Trophoblast cell (in vitro differentiated cells and primary cell): ENCODE data around the gene KRT3.
A peak's percentile ranks its signal among the peaks of the same experiment; 100 is the strongest.

ENCODE experiments used
- DNase-seq, 2 donors: peaks; one replicate each; pipeline ENCODE4 v3.0.0-alpha.2; 2016
- H2AFZ ChIP-seq: 2 replicates; pipeline ENCODE4 v1.6.1; 2013; ENCODE audit warnings: low read length, moderate library complexity, mild to moderate bottlenecking; ENCODE audit not compliant: insufficient read depth, poor library complexity
- H2AK5ac ChIP-seq: 2 replicates; pipeline ENCODE4 v1.6.1; 2013; ENCODE audit warnings: mild to moderate bottlenecking, low read length
- H2BK120ac ChIP-seq: 2 replicates; pipeline ENCODE4 v1.6.1; 2013; ENCODE audit warnings: low read length, mild to moderate bottlenecking, moderate library complexity; ENCODE audit not compliant: insufficient read depth, poor library complexity
- H2BK12ac ChIP-seq: 2 replicates; pipeline ENCODE4 v1.6.1; 2013; ENCODE audit warnings: mild to moderate bottlenecking, low read length, moderate library complexity
- H2BK5ac ChIP-seq: 2 replicates; pipeline ENCODE4 v1.6.1; 2013; ENCODE audit warnings: low read length, low read depth, moderate library complexity, mild to moderate bottlenecking; ENCODE audit not compliant: poor library complexity
- H3K14ac ChIP-seq: 2 replicates; pipeline ENCODE4 v1.6.1; 2013; ENCODE audit warnings: mild to moderate bottlenecking, low read length
- H3K18ac ChIP-seq: 2 replicates; pipeline ENCODE4 v1.6.1; 2013; ENCODE audit warnings: mild to moderate bottlenecking, low read length
- H3K23ac ChIP-seq: 2 replicates; pipeline ENCODE4 v1.6.1; 2013; ENCODE audit warnings: low read length
- H3K27ac ChIP-seq: 2 replicates; pipeline ENCODE4 v1.5.1; 2013; ENCODE audit warnings: low read depth, mild to moderate bottlenecking, inconsistent platforms, low read length, moderate library complexity
- H3K27me3 ChIP-seq: 2 replicates; pipeline ENCODE4 v1.6.1; 2013; ENCODE audit warnings: inconsistent platforms, mild to moderate bottlenecking, low read length, moderate library complexity; ENCODE audit not compliant: insufficient read depth
- H3K36me3 ChIP-seq, 2 experiments: 1 replicate in 1 of 2; 2 replicates in 1 of 2; pipeline ENCODE4 v1.6.1; 2013; ENCODE audit warnings: low read length in 2 of 2, mild to moderate bottlenecking in 2 of 2, moderate library complexity in 1 of 2; ENCODE audit not compliant: insufficient read depth in 2 of 2, control insufficient read depth in 1 of 2
- H3K4ac ChIP-seq: 2 replicates; pipeline ENCODE4 v1.6.1; 2013; ENCODE audit warnings: low read depth, mild to moderate bottlenecking, low read length, moderate library complexity
- H3K4me1 ChIP-seq, 2 experiments: 1 replicate in 1 of 2; 2 replicates in 1 of 2; pipeline ENCODE4 v1.6.1; 2013; ENCODE audit warnings: low read length in 2 of 2, mild to moderate bottlenecking in 2 of 2, moderate library complexity in 1 of 2; ENCODE audit not compliant: insufficient read depth in 2 of 2, control insufficient read depth in 1 of 2
- H3K4me2 ChIP-seq: 2 replicates; pipeline ENCODE4 v1.6.1; 2013; ENCODE audit warnings: inconsistent platforms, mild to moderate bottlenecking, low read length, moderate library complexity
- H3K4me3 ChIP-seq: 2 replicates; pipeline ENCODE4 v1.5.1; 2013; ENCODE audit warnings: mild to moderate bottlenecking, low read depth, low read length, inconsistent platforms
- H3K79me1 ChIP-seq: one replicate; pipeline ENCODE4 v1.6.1; 2013; ENCODE audit warnings: low read length
- H3K79me2 ChIP-seq: 2 replicates; pipeline ENCODE4 v1.6.1; 2013; ENCODE audit warnings: low read length, mild to moderate bottlenecking; ENCODE audit not compliant: control insufficient read depth, insufficient read depth, poor library complexity
- H3K9ac ChIP-seq: 2 replicates; pipeline ENCODE4 v1.6.1; 2013; ENCODE audit warnings: mild to moderate bottlenecking, low read length
- H3K9me3 ChIP-seq: 2 replicates; pipeline ENCODE4 v1.6.1; 2013; ENCODE audit warnings: low read depth, mild to moderate bottlenecking, control low read depth, inconsistent platforms, low read length; ENCODE audit not compliant: insufficient read depth
- H4K12ac ChIP-seq: 2 replicates; pipeline ENCODE4 v1.6.1; 2013; ENCODE audit warnings: low read depth, mild to moderate bottlenecking, low read length, moderate library complexity
- H4K8ac ChIP-seq: 2 replicates; pipeline ENCODE4 v1.6.1; 2013; ENCODE audit warnings: low read depth, mild to moderate bottlenecking, low read length, moderate library complexity
- H4K91ac ChIP-seq: one replicate; pipeline ENCODE4 v1.6.1; 2013; ENCODE audit warnings: low read depth, mild to moderate bottlenecking, low read length, moderate library complexity
- WGBS: extraction: QIAGEN DNeasy Blood & Tissue Kit; methylation state at CpG from one replicate; pipeline ENCODE4 v1.1.7; 2013; ENCODE audit warnings: missing lambda C conversion rate; ENCODE audit not compliant: insufficient read length, insufficient coverage; ENCODE audit errors: extremely low coverage; 5-methylcytosine and 5-hydroxymethylcytosine counted together

Gene KRT3

GRCh38 chr12:52824741-52825410 is 29.0 kb upstream of the KRT3 start:
- no peak overlapping the region for H3K14ac ChIP-seq
- H3K18ac ChIP-seq = no peak overlapping the region
- no peak overlapping the region for H3K9ac ChIP-seq
- no peaks in the 10 kb centered on the region for H3K79me2 ChIP-seq
- H4K91ac ChIP-seq = no peak overlapping the region
- H3K27me3 ChIP-seq = no peaks in the 10 kb centered on the region
- no peak overlapping the region for H2BK120ac ChIP-seq
- peak overlapping the region; percentile 5 for H3K4me3 ChIP-seq
- H4K12ac ChIP-seq = no peak overlapping the region
- no CpG with 5 or more reads among the region's 5 CpGs for WGBS
- no peak overlapping the region for H3K4ac ChIP-seq
- no peak overlapping the region for H2BK12ac ChIP-seq
- H3K36me3 ChIP-seq = no peaks in the 10 kb centered on the region
- no peak overlapping the region for H3K23ac ChIP-seq
- no peak overlapping the region for H3K4me2 ChIP-seq
- no peaks in the 10 kb centered on the region for H3K9me3 ChIP-seq
- peaks cover 0 to 2% of the 10 kb centered on the region in 2 experiments for H3K4me1 ChIP-seq
- H2AFZ ChIP-seq = no peak overlapping the region
- H2BK5ac ChIP-seq = no peak overlapping the region
- H3K79me1 ChIP-seq = no peaks in the 10 kb centered on the region
- no peak for DNase-seq
- no peak overlapping the region for H2AK5ac ChIP-seq
- no peak overlapping the region for H3K27ac ChIP-seq
- H4K8ac ChIP-seq = no peak overlapping the region

DNA sequence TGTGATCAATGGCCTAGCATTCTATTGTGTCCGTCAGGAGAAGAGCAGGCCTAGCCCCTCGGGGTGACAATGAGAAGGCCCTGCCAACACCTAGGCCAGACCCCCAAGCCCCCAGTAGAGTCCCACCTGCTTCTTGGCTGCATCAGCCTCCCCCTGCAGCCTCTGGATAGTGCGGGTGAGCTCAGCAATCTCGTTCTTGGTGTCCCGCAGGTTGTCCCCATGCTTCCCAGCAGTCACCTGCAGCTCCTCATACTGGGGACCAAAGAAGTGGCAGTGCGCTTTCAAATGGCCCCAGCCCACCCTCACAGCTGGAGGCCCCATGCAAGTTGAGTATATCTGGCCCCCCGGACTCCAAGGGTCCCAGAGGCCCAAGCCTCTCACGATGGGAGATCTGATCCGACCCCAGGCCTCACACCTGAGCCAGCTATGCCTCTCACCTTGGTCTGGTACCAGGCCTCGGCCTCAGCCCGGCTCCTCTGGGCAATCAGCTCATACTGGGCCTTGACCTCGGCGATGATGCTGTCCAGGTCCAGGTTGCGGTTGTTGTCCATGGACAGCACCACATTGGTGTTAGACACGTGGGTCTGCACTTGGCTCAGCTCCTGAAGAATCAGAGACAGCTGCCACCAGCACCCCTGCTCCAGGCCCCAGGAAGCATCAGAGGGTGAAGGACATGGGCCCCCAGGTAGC is 28.0 kb upstream of the KRT3 start:
- no peak overlapping the region for H3K4ac ChIP-seq
- H3K79me1 ChIP-seq = no peaks in the 10 kb centered on the region
- H3K4me3 ChIP-seq = no peak overlapping the region
- no peak overlapping the region for H4K12ac ChIP-seq
- no peak overlapping the region for H3K4me2 ChIP-seq
- H4K91ac ChIP-seq = no peak overlapping the region
- no peak overlapping the region for H2BK120ac ChIP-seq
- no peaks in the 10 kb centered on the region for H3K79me2 ChIP-seq
- no peaks in the 10 kb centered on the region for H3K9me3 ChIP-seq
- DNase-seq = no peak
- H3K18ac ChIP-seq = no peak overlapping the region
- H2AK5ac ChIP-seq = no peak overlapping the region
- no peak overlapping the region for H4K8ac ChIP-seq
- WGBS = no CpG with 5 or more reads among the region's 15 CpGs
- no peaks in the 10 kb centered on the region for H3K27me3 ChIP-seq
- no peak overlapping the region for H2BK12ac ChIP-seq
- no peak overlapping the region for H3K14ac ChIP-seq
- no peak overlapping the region for H3K23ac ChIP-seq
- H3K36me3 ChIP-seq = no peaks in the 10 kb centered on the region
- H2BK5ac ChIP-seq = no peak overlapping the region
- no peak overlapping the region for H2AFZ ChIP-seq
- peaks cover 0 to 2% of the 10 kb centered on the region in 2 experiments for H3K4me1 ChIP-seq
- no peak overlapping the region for H3K9ac ChIP-seq
- no peak overlapping the region for H3K27ac ChIP-seq

- H3K4me1 ChIP-seq = peaks cover 0 to 2% of the 10 kb centered on the region in 2 experiments
These were observed 27.0 kb upstream of the KRT3 start for GRCh38 chr12:52822771-52823510.

DNA sequence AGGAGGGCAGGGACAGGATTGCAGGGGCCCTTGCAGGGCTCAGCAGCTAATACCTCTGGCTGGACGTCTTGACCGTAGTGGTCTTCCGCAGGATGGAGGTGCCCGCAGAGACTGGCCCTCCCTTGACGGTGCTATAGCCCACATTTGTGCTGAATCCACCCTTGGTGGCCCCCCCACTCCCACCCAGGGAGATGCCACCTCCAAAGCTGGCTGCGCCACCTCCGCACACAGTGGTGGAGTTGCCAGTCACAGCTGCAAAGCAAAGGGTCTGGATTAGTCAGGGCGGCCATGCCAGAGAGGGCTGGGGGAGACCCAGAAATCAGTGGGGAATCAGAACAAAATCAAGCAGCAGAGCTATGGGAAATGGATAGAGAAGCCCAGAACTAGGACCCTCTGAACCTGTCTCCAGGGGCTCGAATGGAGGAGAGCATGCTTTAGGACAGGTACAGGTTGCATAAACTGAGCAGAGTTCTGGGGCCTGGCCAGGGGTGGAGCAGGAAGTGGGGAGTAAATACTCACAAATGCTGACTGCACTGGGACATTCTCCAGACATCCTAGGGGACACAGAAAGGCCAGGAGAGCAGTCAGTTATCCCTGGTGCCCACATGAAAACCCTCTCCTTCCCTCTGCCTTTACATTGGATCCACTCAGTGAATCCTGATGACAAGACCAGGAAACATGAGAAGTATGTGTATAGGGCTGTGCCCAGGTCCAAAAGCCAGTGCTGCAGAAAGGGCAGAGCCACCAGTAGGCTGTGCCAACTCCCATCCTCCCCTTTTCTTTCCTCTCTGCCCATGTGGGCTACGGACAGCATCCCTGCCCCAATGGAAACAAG is 26.1 kb upstream of the KRT3 start:
- DNase-seq = peak in 1 of 2 donors; percentile 34
- H3K23ac ChIP-seq = no peak overlapping the region
- no peak overlapping the region for H2AFZ ChIP-seq
- H3K18ac ChIP-seq = no peak overlapping the region
- no peaks in the 10 kb centered on the region for H3K79me1 ChIP-seq
- H4K8ac ChIP-seq = no peak overlapping the region
- no peaks in the 10 kb centered on the region for H3K9me3 ChIP-seq
- no peak overlapping the region for H2BK120ac ChIP-seq
- H3K4me3 ChIP-seq = no peak overlapping the region
- no peak overlapping the region for H2AK5ac ChIP-seq
- H3K27ac ChIP-seq = no peak overlapping the region
- no peaks in the 10 kb centered on the region for H3K79me2 ChIP-seq
- no peak overlapping the region for H3K4me2 ChIP-seq
- no peaks in the 10 kb centered on the region for H3K36me3 ChIP-seq
- H3K14ac ChIP-seq = no peak overlapping the region
- WGBS = no CpG with 5 or more reads among the region's 10 CpGs
- H3K27me3 ChIP-seq = no peaks in the 10 kb centered on the region
- H3K9ac ChIP-seq = no peak overlapping the region
- H2BK12ac ChIP-seq = no peak overlapping the region
- peaks cover 0 to 1% of the 10 kb centered on the region in 2 experiments for H3K4me1 ChIP-seq
- H2BK5ac ChIP-seq = no peak overlapping the region
- no peak overlapping the region for H3K4ac ChIP-seq
- H4K12ac ChIP-seq = no peak overlapping the region
- no peak overlapping the region for H4K91ac ChIP-seq

More at GRCh38 chr12:52822771-52823510, 27.0 kb upstream of the KRT3 start:
- Histone ChIP-seq H3K36me3 (no peaks in the 10 kb centered on the region), H4K8ac (no peak overlapping the region), H3K27me3 (no peaks in the 10 kb centered on the region), H2AFZ (no peak overlapping the region), H3K79me1 (no peaks in the 10 kb centered on the region), H3K4ac (no peak overlapping the region), H2AK5ac (no peak overlapping the region), H3K9ac (no peak overlapping the region), H3K23ac (no peak overlapping the region), H3K4me3 (no peak overlapping the region), H3K9me3 (no peaks in the 10 kb centered on the region), H4K12ac (no peak overlapping the region), H2BK5ac (no peak overlapping the region), H3K18ac (no peak overlapping the region), H2BK120ac (no peak overlapping the region), H2BK12ac (no peak overlapping the region), H3K4me2 (no peak overlapping the region), H3K14ac (no peak overlapping the region), H3K79me2 (no peaks in the 10 kb centered on the region), H3K27ac (no peak overlapping the region), H4K91ac (no peak overlapping the region)
- DNase-seq = peak; percentile 66 to 68
- no CpG with 5 or more reads among the region's 16 CpGs for WGBS
